Ishikawa (cell line): ENCODE results near the gene MAL.

ENCODE experiments used
- CEBPB ChIP-seq: IDR thresholded peaks from 2 replicates; pipeline ENCODE4 v1.6.1; 2012
- CREB1 ChIP-seq: IDR thresholded peaks from 2 replicates; pipeline ENCODE4 v1.6.1; 2012; ENCODE audit warnings: low read depth
- EGR1 ChIP-seq: IDR thresholded peaks from 2 replicates; pipeline ENCODE4 v1.6.1; 2012
- EP300 ChIP-seq: IDR thresholded peaks from 2 replicates; pipeline ENCODE4 v1.6.1; 2012; ENCODE audit warnings: borderline replicate concordance
- FOXM1 ChIP-seq: IDR thresholded peaks from 2 replicates; pipeline ENCODE4 v1.6.1; 2012; ENCODE audit warnings: low read depth, borderline replicate concordance
- NFIC ChIP-seq: IDR thresholded peaks from 2 replicates; pipeline ENCODE4 v1.6.1; 2012
- RAD21 ChIP-seq: IDR thresholded peaks from 2 replicates; pipeline ENCODE4 v1.6.1; 2012; ENCODE audit warnings: low read depth
- TAF1 ChIP-seq: IDR thresholded peaks from 2 replicates; pipeline ENCODE4 v1.6.1; 2012; ENCODE audit warnings: low read depth, mild to moderate bottlenecking
- TCF12 ChIP-seq: IDR thresholded peaks from 2 replicates; pipeline ENCODE4 v1.6.1; 2012; ENCODE audit warnings: low read depth
- TEAD4 ChIP-seq: IDR thresholded peaks from 2 replicates; pipeline ENCODE4 v1.6.1; 2012
- YY1 ChIP-seq: IDR thresholded peaks from 2 replicates; pipeline ENCODE4 v1.6.1; 2012; ENCODE audit warnings: low read depth
- ZBTB7A ChIP-seq: IDR thresholded peaks from 2 replicates; pipeline ENCODE4 v1.6.1; 2012; ENCODE audit warnings: low read depth
- TF ChIP-seq, protein P1 (sequence below): IDR thresholded peaks from 2 replicates; pipeline ENCODE4 v1.6.1; 2012
- TF ChIP-seq, protein P2 (sequence below): IDR thresholded peaks from 2 replicates; pipeline ENCODE4 v1.6.1; 2012
- TF ChIP-seq, protein P3 (sequence below): IDR thresholded peaks from 2 replicates; pipeline ENCODE4 v1.6.1; 2012; ENCODE audit warnings: low read depth, mild to moderate bottlenecking

The MAL gene

DNA sequence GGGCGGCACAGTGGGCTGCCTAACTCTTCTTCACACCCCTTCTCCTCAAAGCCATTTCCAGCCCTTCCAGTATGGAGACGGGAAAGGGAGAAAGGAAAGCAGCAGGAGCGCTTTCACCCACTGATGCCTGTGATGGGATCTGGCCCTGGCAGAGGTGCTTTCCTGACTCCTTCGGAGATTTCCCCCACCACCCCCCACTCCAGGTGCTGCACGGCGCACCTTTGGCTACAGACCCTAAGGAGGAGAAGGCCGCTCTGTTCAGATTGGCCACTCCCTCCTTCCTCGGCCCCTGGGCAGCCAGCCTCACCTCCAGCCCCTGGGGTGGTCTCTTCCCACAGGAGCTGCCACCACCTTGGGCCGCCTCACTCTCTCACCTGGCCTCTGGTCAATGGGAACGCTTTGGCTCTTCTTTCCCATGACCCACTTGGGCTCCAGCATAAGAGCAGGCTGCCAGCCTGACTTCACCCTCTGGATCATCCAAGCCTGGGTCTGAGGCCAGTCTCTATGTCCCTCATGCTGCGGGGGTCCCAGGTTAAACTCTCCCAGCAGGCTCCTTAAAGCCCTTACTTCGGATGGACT, 18.4 kb upstream of the MAL start:
- TF ChIP-seq, protein P1, sequence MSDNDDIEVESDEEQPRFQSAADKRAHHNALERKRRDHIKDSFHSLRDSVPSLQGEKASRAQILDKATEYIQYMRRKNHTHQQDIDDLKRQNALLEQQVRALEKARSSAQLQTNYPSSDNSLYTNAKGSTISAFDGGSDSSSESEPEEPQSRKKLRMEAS: no peak
- TF ChIP-seq, protein P2, sequence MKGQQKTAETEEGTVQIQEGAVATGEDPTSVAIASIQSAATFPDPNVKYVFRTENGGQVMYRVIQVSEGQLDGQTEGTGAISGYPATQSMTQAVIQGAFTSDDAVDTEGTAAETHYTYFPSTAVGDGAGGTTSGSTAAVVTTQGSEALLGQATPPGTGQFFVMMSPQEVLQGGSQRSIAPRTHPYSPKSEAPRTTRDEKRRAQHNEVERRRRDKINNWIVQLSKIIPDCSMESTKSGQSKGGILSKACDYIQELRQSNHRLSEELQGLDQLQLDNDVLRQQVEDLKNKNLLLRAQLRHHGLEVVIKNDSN: no peak
- no peak for TF ChIP-seq FOXM1

DNA sequence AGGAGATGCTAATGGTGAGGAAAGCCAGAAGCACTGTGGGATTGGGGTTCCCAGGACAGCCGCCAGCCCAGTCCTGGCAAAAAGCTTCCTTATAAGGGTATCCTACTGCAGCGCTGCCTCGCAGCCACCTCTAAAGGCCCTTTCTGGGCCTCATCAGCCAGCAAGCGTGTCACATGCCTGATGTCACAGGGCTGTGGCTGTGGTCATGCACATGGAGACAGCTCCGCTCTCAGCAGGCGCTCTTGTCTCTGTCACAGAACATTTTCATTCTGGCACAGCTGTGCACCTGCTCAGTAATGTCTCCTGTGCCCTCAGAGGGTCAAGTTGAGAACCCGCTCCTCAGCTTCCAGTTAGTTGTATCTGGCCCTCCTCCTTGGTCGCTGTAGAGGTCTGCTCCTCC, 17.7 kb upstream of the MAL start:
- TF ChIP-seq EP300 (no peak), TEAD4 (no peak), ZBTB7A (no peak), YY1 (no peak), EGR1 (no peak), TCF12 (no peak)
- TF ChIP-seq, protein P2: no peak

DNA sequence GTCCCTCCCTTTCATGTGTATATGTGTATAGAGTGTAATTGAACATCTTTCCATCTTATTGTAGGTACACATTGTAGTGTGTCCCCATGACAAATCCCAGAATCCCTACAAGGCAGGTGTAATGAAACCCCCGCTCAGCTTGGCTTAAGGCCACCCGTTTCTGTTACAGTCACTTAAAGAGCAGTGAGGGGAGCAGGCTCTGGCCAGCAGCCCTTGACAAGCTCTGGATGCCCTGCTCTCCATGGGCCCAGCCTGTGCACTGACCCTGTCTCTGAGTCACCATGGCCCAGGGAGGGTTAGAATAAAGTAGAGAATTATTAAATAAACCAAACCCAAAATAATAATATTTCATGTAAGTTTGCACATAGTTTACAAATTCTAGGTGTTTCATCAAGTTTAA, 17.2 kb upstream of the MAL start:
- no peak for TF ChIP-seq TAF1
- no peak for TF ChIP-seq CREB1
- TF ChIP-seq, protein P2: no peak
- no peak for TF ChIP-seq ZBTB7A
- TF ChIP-seq TCF12: no peak
- no peak for TF ChIP-seq CEBPB
- no peak for TF ChIP-seq RAD21
- no peak for TF ChIP-seq YY1

DNA sequence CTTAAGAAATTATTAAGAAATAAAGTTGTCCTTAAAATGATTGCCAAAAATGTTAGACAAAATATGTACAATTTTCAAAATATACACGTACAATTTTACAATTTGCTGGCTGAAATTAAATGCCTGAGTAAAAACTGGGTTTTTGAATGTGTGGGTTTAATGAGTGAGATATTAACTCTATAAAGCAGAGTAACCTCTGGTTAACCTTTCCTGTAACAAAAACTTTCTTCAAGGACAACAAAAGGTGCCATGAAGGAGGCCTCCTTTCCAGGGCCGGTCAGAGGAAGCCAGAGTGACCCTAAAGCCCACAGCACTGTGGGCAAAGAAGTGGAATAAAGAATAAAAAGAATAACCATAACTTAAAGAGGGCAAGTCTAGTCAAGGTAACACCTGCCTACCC, 16.5 kb upstream of the MAL start:
- no peak for TF ChIP-seq YY1
- TF ChIP-seq NFIC: no peak
- no peak for TF ChIP-seq TEAD4
- no peak for TF ChIP-seq EGR1

DNA sequence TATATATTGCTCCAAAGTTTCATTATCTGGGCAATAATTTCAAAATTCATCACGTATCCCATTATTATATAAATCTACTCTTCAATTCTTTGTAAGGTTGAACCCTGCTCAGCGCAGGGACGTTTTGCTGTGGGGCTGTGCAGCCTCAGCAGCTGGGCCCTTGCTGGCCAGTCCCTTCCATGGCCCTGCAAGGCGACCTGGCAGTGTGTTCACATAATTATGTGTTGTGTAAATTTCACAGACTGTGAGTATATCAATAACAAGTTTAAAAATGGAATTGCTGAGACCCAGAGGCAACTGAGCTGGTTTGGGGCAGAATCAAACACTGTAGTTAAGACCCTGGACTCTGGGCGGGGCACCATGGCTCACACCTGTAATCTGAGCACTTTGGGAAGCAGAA, 16.1 kb upstream of the MAL start:
- no peak for TF ChIP-seq ZBTB7A
- TF ChIP-seq, protein P1: no peak
- TF ChIP-seq EP300: no peak
- no peak for TF ChIP-seq CREB1
- no peak for TF ChIP-seq CEBPB

DNA sequence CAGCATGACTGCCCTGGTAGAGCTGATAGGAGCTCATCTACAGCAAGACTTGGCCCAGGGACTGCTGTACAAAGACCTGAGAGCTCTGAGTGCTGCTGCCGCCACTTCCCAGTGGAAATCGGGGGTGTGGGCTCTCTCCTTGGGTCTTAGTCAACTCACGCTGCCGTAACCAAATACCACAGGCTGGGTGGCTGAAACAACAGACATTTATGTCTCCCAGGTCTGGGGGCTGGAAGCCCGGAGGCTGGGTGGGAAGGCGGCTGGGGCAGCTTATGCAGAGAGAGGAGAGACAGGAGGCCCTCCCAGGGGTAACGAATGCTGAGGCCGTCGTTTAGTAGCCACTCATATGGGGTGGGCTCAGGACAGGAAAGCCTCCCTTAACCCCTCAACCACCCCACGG, 15.4 kb upstream of the MAL start:
- TF ChIP-seq EGR1 (no peak), TCF12 (no peak), NFIC (no peak)
- TF ChIP-seq, protein P1: no peak

DNA sequence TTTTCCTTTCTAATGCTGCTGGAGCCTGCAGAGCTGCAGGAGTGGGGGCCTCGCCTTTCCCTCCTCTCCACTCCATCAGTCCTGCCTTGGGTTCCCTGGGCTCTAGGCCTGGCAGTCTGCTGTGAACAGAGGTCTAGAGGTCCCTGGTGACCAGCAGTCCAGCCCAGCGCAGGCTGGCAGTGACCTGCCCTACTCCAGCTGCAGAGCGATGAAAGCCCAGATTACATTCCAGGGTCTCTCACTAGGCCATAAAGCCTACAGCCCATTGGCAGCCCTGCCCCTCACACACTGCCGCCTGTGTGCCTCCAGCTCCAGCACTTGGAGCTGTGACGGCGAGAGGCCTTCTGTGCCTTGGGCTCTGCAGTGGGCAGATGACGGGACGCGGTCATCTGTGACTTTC, 14.8 kb upstream of the MAL start:
- TF ChIP-seq CEBPB: no peak
- TF ChIP-seq, protein P3, sequence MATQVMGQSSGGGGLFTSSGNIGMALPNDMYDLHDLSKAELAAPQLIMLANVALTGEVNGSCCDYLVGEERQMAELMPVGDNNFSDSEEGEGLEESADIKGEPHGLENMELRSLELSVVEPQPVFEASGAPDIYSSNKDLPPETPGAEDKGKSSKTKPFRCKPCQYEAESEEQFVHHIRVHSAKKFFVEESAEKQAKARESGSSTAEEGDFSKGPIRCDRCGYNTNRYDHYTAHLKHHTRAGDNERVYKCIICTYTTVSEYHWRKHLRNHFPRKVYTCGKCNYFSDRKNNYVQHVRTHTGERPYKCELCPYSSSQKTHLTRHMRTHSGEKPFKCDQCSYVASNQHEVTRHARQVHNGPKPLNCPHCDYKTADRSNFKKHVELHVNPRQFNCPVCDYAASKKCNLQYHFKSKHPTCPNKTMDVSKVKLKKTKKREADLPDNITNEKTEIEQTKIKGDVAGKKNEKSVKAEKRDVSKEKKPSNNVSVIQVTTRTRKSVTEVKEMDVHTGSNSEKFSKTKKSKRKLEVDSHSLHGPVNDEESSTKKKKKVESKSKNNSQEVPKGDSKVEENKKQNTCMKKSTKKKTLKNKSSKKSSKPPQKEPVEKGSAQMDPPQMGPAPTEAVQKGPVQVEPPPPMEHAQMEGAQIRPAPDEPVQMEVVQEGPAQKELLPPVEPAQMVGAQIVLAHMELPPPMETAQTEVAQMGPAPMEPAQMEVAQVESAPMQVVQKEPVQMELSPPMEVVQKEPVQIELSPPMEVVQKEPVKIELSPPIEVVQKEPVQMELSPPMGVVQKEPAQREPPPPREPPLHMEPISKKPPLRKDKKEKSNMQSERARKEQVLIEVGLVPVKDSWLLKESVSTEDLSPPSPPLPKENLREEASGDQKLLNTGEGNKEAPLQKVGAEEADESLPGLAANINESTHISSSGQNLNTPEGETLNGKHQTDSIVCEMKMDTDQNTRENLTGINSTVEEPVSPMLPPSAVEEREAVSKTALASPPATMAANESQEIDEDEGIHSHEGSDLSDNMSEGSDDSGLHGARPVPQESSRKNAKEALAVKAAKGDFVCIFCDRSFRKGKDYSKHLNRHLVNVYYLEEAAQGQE: no peak
- TF ChIP-seq CREB1: no peak
- no peak for TF ChIP-seq TCF12
- no peak for TF ChIP-seq YY1
- no peak for TF ChIP-seq EP300
- no peak for TF ChIP-seq RAD21
- TF ChIP-seq NFIC: no peak
- no peak for TF ChIP-seq ZBTB7A
- no peak for TF ChIP-seq TAF1
- TF ChIP-seq TEAD4: no peak
- TF ChIP-seq, protein P1: no peak
- no peak for TF ChIP-seq EGR1
- TF ChIP-seq FOXM1: no peak
- TF ChIP-seq, protein P2: no peak

DNA sequence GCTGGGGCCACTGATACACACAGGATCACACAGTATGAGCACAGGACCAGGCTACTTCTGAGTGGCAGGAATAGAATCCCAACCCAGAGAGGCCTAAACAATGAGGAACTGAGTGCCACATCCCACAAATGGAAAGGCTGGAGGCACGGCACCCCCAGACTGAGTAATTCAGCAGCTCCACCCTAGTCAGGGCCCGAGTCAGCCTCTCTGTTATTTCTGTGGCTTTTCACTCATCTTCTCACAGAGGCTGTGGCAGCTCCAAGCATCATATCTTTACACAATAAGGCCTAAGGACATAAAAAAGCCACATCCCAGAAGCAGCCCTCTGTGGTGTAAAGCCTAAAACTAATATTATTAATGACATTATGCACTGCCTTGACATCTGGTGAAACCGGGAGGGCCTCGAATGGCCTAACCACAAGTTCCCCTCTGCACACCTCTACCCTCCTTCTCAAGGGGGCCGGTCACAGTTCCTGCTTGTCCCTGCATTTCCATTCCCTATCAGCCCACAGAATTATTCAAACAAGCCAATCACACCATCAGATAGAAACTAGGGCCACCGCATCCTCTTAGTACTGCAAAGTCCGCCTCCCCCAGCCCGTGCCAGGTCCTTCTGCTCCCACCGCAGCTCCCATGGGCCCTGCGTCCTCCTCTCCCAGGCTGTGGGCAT, 12.5 kb upstream of the MAL start:
- TF ChIP-seq ZBTB7A (no peak), RAD21 (no peak), CREB1 (no peak), TCF12 (no peak), EGR1 (no peak), TAF1 (no peak), TEAD4 (no peak), EP300 (no peak)
